ENCODE measurements around the gene OR2C3.
"Not testable (repeated sequence)": the region's sequence is repeated elsewhere in the genome, so short reads cannot be mapped to it uniquely, and the experiment has no call there.

Gene OR2C3

GRCh38 chr1:247517795-247518612, 18.2 kb downstream of the OR2C3 start:
- no peak for DNase-seq (ENCODE audit: low read depth in 2 of 2)

GRCh38 chr1:247506831-247507230, 29.4 kb downstream of the OR2C3 start:
- no peak for DNase-seq (ENCODE audit: low read depth in 2 of 2)

GRCh38 chr1:247500865-247501264, 35.4 kb downstream of the OR2C3 start:
- no peak for DNase-seq (ENCODE audit: low read depth in 2 of 2)

GRCh38 chr1:247496581-247497285, 39.5 kb downstream of the OR2C3 start:
- DNase-seq (ENCODE audit: low read depth in 2 of 2) = no peak

- DNase-seq (ENCODE audit: low read depth in 2 of 2) = no peak
Measured at GRCh38 chr1:247494767-247495166, 41.5 kb downstream of the OR2C3 start.

- DNase-seq (ENCODE audit: low read depth in 2 of 2) = no peak
Measured at GRCh38 chr1:247493106-247493505, 43.1 kb downstream of the OR2C3 start.

- DNase-seq (ENCODE audit: low read depth in 2 of 2) = no peak
Measured at GRCh38 chr1:247491328-247491727, 44.9 kb downstream of the OR2C3 start.

- no peak for DNase-seq (ENCODE audit: low read depth in 2 of 2)
Measured at GRCh38 chr1:247487057-247487456, 49.2 kb downstream of the OR2C3 start.

GRCh38 chr1:247482747-247483146, 53.5 kb downstream of the OR2C3 start:
- no peak for DNase-seq (ENCODE audit: low read depth in 2 of 2)

- DNase-seq (ENCODE audit: low read depth in 2 of 2) = not testable (repeated sequence)
Measured at GRCh38 chr1:247476328-247477058, 59.7 kb downstream of the OR2C3 start.

GRCh38 chr1:247475793-247476192, 60.4 kb downstream of the OR2C3 start:
- DNase-seq (ENCODE audit: low read depth in 2 of 2) = no peak
